K562 (cell line): ENCODE data around the gene VPS11. TPM values are rescaled to one million over a fixed set of nuclear protein-coding genes. Genes with fewer than 3 reads are reported as not detected.

Experiments
- CREM ChIP-seq: IDR thresholded peaks from 2 replicates; pipeline ENCODE4 v1.6.1; 2014; ENCODE audit warnings: antibody characterized with exemption, low read depth
- CSDE1 ChIP-seq, 2 experiments: fragments of 450-650 bp; IDR thresholded peaks; 2 replicates each; pipeline ENCODE4 v1.6.1; 2016; ENCODE audit warnings: mild to moderate bottlenecking in 1 of 2
- IRF9 ChIP-seq: fragments of 450-650 bp; IDR thresholded peaks from 2 replicates; pipeline ENCODE4 v1.6.1; 2016; ENCODE audit warnings: missing biosample characterization, missing genetic modification characterization
- NFE2 ChIP-seq: IDR thresholded peaks from 2 replicates; pipeline ENCODE4 v1.6.1; 2014; ENCODE audit warnings: antibody characterized with exemption, low read depth
- RERE ChIP-seq: sonication (generic); formaldehyde crosslinking; IDR thresholded peaks from 2 replicates; pipeline ENCODE4 v1.8.0; 2023; ENCODE audit warnings: missing genetic modification reagents, mild to moderate bottlenecking, borderline replicate concordance
- ZNF318 ChIP-seq, 2 experiments: fragments of 450-650 bp; IDR thresholded peaks; 2 replicates each; pipeline ENCODE4 v1.6.1; 2016; ENCODE audit warnings: mild to moderate bottlenecking in 2 of 2, borderline replicate concordance in 1 of 2, low read depth in 1 of 2, moderate library complexity in 1 of 2
- polyA plus RNA-seq, 8 experiments: library from polyadenylated mRNA; depleted of rRNA in 4 of 8; stranded (reverse) in 5 of 8; unstranded in 3 of 8; fragments of >200 nt; fragmentation: Nextera tagmentation in 2 of 8; fragmentation: Illumina TruSeq in 1 of 8; extraction: Ambion mirVana in 2 of 8; extraction: Trizol in 1 of 8; gene quantifications; 2 replicates each; pipeline versions ENCODE4 v1.2.1 to v1.2.3, GENCODE V29; 2011 to 2014; ENCODE audit warnings: inconsistent platforms in 1 of 8, missing spikeins in 1 of 8
- total RNA-seq, 7 experiments: library from RNA; depleted of rRNA in 6 of 7; stranded (reverse); fragments of >200 nt in 6 of 7; fragmentation: Illumina TruSeq in 2 of 7; extraction: Trizol in 2 of 7; gene quantifications; 2 replicates each; pipeline versions ENCODE4 v1.2.1 to v1.2.3, GENCODE V29; 2011 to 2021; ENCODE audit warnings: low replicate concordance in 1 of 7
- TF ChIP-seq, protein P1 (sequence below), 2 experiments: fragments of 250-450 bp in 1 of 2; fragments of 450-650 bp in 1 of 2; sonication (Bioruptor Pico) in 1 of 2; IDR thresholded peaks; 2 replicates each; pipeline versions ENCODE4 v1.6.1 to v1.8.0; 2016 to 2021; ENCODE audit warnings: mild to moderate bottlenecking in 2 of 2, moderate library complexity in 2 of 2, missing compliant biosample characterization in 1 of 2, missing genetic modification characterization in 1 of 2
- TF ChIP-seq, protein P2 (sequence below): fragments of 450-650 bp; IDR thresholded peaks from 2 replicates; pipeline ENCODE4 v1.6.1; 2014; ENCODE audit warnings: low read depth, mild to moderate bottlenecking, moderate library complexity, borderline replicate concordance

Gene VPS11
- total and polyA plus RNA-seq, 9 of the 15 experiments (the other 6 are each of a cell fraction or from before 2014, with no cell fraction given) = 14.1 to 35.5 (median 27.5) TPM

DNA sequence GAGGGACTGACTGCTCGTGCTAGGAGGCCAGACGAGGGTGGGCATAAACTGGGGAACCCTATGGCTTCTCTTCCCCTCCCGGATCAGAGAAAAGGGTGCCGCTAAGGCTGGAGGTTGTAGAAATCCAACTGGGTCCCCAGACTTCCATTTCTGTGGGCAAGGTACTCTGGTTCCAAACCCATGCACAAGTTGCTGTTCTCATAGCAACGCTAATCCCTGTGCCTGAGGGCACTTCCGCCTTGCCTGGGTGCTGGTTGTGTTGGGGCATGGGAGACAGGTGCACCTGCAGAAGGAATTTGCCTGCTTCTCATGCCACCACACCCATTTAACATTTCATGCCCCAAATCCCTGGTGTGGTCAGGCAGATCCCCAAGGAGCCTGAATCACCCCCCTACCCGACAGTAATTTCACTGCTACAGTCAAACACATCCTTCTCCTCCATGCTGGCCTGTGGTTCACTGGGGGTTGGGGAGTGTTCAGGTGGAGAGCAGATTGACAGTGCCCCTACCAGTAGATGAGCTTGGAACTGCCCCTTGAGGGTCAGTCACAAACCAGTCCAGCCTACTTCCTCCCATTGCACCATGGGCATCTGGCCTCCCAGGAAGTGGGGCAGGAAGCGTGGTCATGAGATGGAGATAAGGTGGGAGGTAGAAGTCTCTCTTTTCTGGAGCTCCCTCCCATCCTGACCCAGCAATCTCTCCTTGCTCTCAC is 40.7 kb downstream of the VPS11 start (continued):
- TF ChIP-seq RERE (CRISPR knock-in tag) (no peak), CSDE1 (IDR thresholded peaks at IDR 0.05) (no peak), NFE2 (peak; percentile 31; the same call in 1 of the 2 replicates), ZNF318 (IDR thresholded peaks at IDR 0.05; ENCODE audit: borderline replicate concordance in 1 of 2, low read depth in 1 of 2) (no peak), IRF9 (tag) (no peak), CREM (peak; percentile 80)
- TF ChIP-seq, protein P1, sequence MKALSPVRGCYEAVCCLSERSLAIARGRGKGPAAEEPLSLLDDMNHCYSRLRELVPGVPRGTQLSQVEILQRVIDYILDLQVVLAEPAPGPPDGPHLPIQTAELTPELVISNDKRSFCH (CRISPR knock-in tag; IDR thresholded peaks at IDR 0.05) = no peak
- TF ChIP-seq, protein P1 (tag; IDR thresholded peaks at IDR 0.05) = no peak
- TF ChIP-seq, protein P2, sequence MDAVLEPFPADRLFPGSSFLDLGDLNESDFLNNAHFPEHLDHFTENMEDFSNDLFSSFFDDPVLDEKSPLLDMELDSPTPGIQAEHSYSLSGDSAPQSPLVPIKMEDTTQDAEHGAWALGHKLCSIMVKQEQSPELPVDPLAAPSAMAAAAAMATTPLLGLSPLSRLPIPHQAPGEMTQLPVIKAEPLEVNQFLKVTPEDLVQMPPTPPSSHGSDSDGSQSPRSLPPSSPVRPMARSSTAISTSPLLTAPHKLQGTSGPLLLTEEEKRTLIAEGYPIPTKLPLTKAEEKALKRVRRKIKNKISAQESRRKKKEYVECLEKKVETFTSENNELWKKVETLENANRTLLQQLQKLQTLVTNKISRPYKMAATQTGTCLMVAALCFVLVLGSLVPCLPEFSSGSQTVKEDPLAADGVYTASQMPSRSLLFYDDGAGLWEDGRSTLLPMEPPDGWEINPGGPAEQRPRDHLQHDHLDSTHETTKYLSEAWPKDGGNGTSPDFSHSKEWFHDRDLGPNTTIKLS = no peak
